HepG2 (cell line): ENCODE data around the gene COL13A1. TPM values are rescaled to one million over a fixed set of nuclear protein-coding genes. Genes with fewer than 3 reads are reported as not detected.

Experiments used
- ATAC-seq: fragments of 200-7000 bp; cut with Tn5 transposase; 3 replicates; pipeline ENCODE4 v1.9.1; 2020; ENCODE audit warnings: mild to moderate bottlenecking, moderate library complexity
- BruUV-seq: library from RNA; stranded (reverse); fragments of 400-500 nt; replicated peaks from 2 replicates; lab custom pipeline; 2021; lab: Mats Ljungman, UMichigan
- CTCF ChIA-PET: fragments of 300-600 bp; formaldehyde crosslinking; extraction: SDS; loops from one replicate; lab custom pipeline; 2021; ENCODE audit warnings: low total read pairs, inconsistent platforms, low intra/inter-chr PET ratio; lab: Yijun Ruan, JAX
- POLR2A ChIA-PET: fragments of 350-600 bp; sonication (Branson Sonifier 250); formaldehyde crosslinking; loops from one replicate; lab custom pipeline; 2020; ENCODE audit warnings: antibody characterized with exemption, inconsistent platforms; lab: Yijun Ruan, JAX
- DNase-seq: peaks from one replicate; pipeline ENCODE4 v3.0.0-alpha.2; 2015; ENCODE audit warnings: low spot score
- FAIRE-seq: peaks from 3 replicates; lab custom pipeline; 2011; peaks lifted over from hg19 to GRCh38; lab: Jason Lieb, UNC
- H2AFZ ChIP-seq: one replicate; pipeline ENCODE4 v1.6.1; 2011; ENCODE audit warnings: low read length, inconsistent platforms
- H3K27ac ChIP-seq: fragments of 300-600 bp; 3 replicates; pipeline ENCODE4 v1.8.0; 2011; ENCODE audit warnings: mixed run types, mild to moderate bottlenecking, mixed read lengths, low read length, inconsistent platforms; ENCODE audit not compliant: insufficient read depth; ENCODE audit errors: extremely low read length
- H3K27me3 ChIP-seq, 2 experiments: fragments of 200-600 bp in 1 of 2; 2 replicates in 1 of 2; 3 replicates in 1 of 2; pipeline versions ENCODE4 v1.6.0 to v1.8.0; 2011; ENCODE audit warnings: low read length in 2 of 2, mild to moderate bottlenecking in 2 of 2, moderate library complexity in 2 of 2, inconsistent platforms in 1 of 2; ENCODE audit not compliant: insufficient read depth in 2 of 2, control insufficient read depth in 1 of 2
- H3K36me3 ChIP-seq, 2 experiments: fragments of 200-600 bp in 1 of 2; replicated peaks in 1 of 2; 2 replicates in 1 of 2; 3 replicates in 1 of 2; pipeline versions ENCODE4 v1.5.1 to v1.8.0; 2011; ENCODE audit warnings: low read length in 2 of 2, inconsistent platforms in 1 of 2; ENCODE audit not compliant: insufficient read depth in 2 of 2, control insufficient read depth in 1 of 2
- H3K4me1 ChIP-seq: 2 replicates; pipeline ENCODE4 v1.5.1; 2012; ENCODE audit warnings: low read length, inconsistent platforms; ENCODE audit not compliant: insufficient read depth
- H3K4me2 ChIP-seq: 2 replicates; pipeline ENCODE4 v1.6.0; 2011; ENCODE audit warnings: low read depth, low read length, inconsistent platforms
- H3K4me3 ChIP-seq, 3 experiments: fragments of 200-600 bp in 1 of 3; sonication (generic), shearing (Covaris generic) in 1 of 3; replicated peaks in 1 of 3; 2 replicates each; pipeline ENCODE4 v1.5.1; 2011 to 2016; ENCODE audit warnings: low read length in 3 of 3, inconsistent platforms in 2 of 3, low read depth in 2 of 3, mild to moderate bottlenecking in 2 of 3, control low read depth in 1 of 3, mixed read lengths in 1 of 3; ENCODE audit not compliant: insufficient read depth in 1 of 3
- H3K79me2 ChIP-seq: one replicate; pipeline ENCODE4 v1.6.1; 2011; ENCODE audit warnings: low read length, inconsistent platforms; ENCODE audit not compliant: insufficient read depth
- H3K9ac ChIP-seq: 2 replicates; pipeline ENCODE4 v1.6.0; 2011; ENCODE audit warnings: mild to moderate bottlenecking, low read depth, low read length, inconsistent platforms; ENCODE audit not compliant: insufficient read depth
- H3K9me3 ChIP-seq: 2 replicates; pipeline ENCODE4 v1.5.1; 2012; ENCODE audit warnings: mild to moderate bottlenecking, low read length
- H4K20me1 ChIP-seq: 2 replicates; pipeline ENCODE4 v1.6.0; 2011; ENCODE audit warnings: inconsistent platforms, mild to moderate bottlenecking, low read length, moderate library complexity; ENCODE audit not compliant: insufficient read depth
- FOXA1 ChIP-seq, 2 experiments: fragments of 450-650 bp in 1 of 2; sonication (generic) in 1 of 2; formaldehyde crosslinking in 1 of 2; IDR thresholded peaks; 2 replicates each; pipeline versions ENCODE4 v1.4.0 to v1.6.1; 2016 to 2020; ENCODE audit warnings: missing genetic modification reagents in 1 of 2
- RORA ChIP-seq: sonication (generic); formaldehyde crosslinking; IDR thresholded peaks from 2 replicates; pipeline ENCODE4 v1.5.0; 2020; ENCODE audit warnings: mild to moderate bottlenecking, missing genetic modification reagents, moderate library complexity
- ZNF207 ChIP-seq: fragments of 450-650 bp; IDR thresholded peaks from 2 replicates; pipeline ENCODE4 v1.6.1; 2016; ENCODE audit warnings: antibody characterized with exemption, borderline replicate concordance
- ZNF598 ChIP-seq: sonication (generic); formaldehyde crosslinking; IDR thresholded peaks from 2 replicates; pipeline ENCODE4 v1.5.1; 2020; ENCODE audit warnings: mild to moderate bottlenecking, missing genetic modification reagents, borderline replicate concordance
- ZNF891 ChIP-seq: sonication (generic); formaldehyde crosslinking; IDR thresholded peaks from 2 replicates; pipeline ENCODE4 v1.5.0; 2020; ENCODE audit warnings: mild to moderate bottlenecking, missing genetic modification reagents
- WGBS: methylation state at CpG from one replicate; pipeline ENCODE4 v1.1.6; 2017; ENCODE audit warnings: low lambda C conversion rate; 5-methylcytosine and 5-hydroxymethylcytosine counted together
- in situ Hi-C: cut with HindIII; loops from 2 replicates; pipeline ENCODE4 v1.10.0; 2017; ENCODE audit warnings: low pct_unique_long_range_greater_than_20kb; ENCODE audit not compliant: extremely low pct_ligation_motif_present
- intact Hi-C: fragments of 100-400 bp; cut with micrococcal nuclease; formaldehyde crosslinking; loops from one replicate; pipeline ENCODE4 v1.10.0; 2022; ENCODE audit not compliant: unreplicated experiment
- polyA plus RNA-seq, 8 experiments: library from polyadenylated mRNA; depleted of rRNA in 3 of 8; stranded (reverse) in 7 of 8; unstranded in 1 of 8; fragments of >200 nt; fragmentation: Illumina TruSeq in 4 of 8; extraction: Trizol in 4 of 8; gene quantifications; 2 replicates each; pipeline versions ENCODE4 v1.2.1 to v1.2.3, GENCODE V29; 2011 to 2016; ENCODE audit warnings: low read depth in 4 of 8, missing spikeins in 1 of 8, mixed read lengths in 1 of 8; ENCODE audit not compliant: insufficient read depth in 1 of 8
- total RNA-seq, 5 experiments: library from RNA; depleted of rRNA; stranded (reverse); fragments of >200 nt; fragmentation: Illumina TruSeq; extraction: Trizol; gene quantifications; 2 replicates each; pipeline ENCODE4 v1.2.3, GENCODE V29; 2016; ENCODE audit warnings: low read depth in 1 of 5
- TF ChIP-seq, protein P1 (sequence below), 2 experiments: sonication (generic) in 1 of 2; formaldehyde crosslinking in 1 of 2; IDR thresholded peaks; 2 replicates each; pipeline versions ENCODE4 v1.4.0 to v1.6.1; 2016 to 2020; ENCODE audit warnings: borderline replicate concordance in 1 of 2, low read depth in 1 of 2, mild to moderate bottlenecking in 1 of 2, missing genetic modification reagents in 1 of 2
- TF ChIP-seq, protein P2 (sequence below): sonication (generic); formaldehyde crosslinking; IDR thresholded peaks from 2 replicates; pipeline ENCODE4 v1.4.0; 2020; ENCODE audit warnings: mild to moderate bottlenecking, missing genetic modification reagents
- TF ChIP-seq, protein P3 (sequence below): IDR thresholded peaks from 2 replicates; pipeline ENCODE4 v1.6.1; 2016; ENCODE audit warnings: missing biosample characterization, missing genetic modification reagents, low read depth
- TF ChIP-seq, protein P4 (sequence below): sonication (generic); formaldehyde crosslinking; IDR thresholded peaks from 2 replicates; pipeline ENCODE4 v1.5.1; 2020; ENCODE audit warnings: mild to moderate bottlenecking, missing genetic modification reagents, moderate library complexity
- TF ChIP-seq, protein P5 (sequence below): IDR thresholded peaks from 2 replicates; pipeline ENCODE4 v1.6.1; 2016
- TF ChIP-seq, protein P6 (sequence below): sonication (generic); formaldehyde crosslinking; IDR thresholded peaks from 2 replicates; pipeline ENCODE4 v1.8.0; 2022; ENCODE audit warnings: missing genetic modification reagents, low read depth, mild to moderate bottlenecking, borderline replicate concordance

COL13A1 gene
- total and polyA plus RNA-seq, 2 of the 13 experiments (the other 11 are each of a cell fraction or from before 2014, with no cell fraction given): 0.07 TPM; not detected in 1

DNA sequence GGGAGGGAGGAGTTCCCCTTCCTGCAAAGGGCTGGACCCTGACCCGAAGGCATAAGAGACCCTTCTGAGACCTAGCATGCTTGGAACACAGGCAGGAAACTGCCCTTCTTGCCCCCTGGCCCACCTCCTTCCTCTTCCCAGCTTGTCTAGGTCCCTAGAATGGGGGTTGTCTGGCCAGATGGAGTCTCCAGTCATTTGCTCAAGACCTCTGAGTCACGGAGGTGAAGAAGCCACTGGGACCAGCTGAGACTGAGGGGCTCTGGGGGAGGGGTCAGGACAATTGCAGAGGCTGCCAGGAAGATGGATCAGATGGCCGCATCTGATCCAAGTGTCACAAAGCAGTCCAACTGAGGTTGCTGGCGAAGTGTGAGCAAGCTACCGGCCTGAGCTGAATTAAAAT lies 46.2 kb downstream of the COL13A1 start:
- no peak overlapping the region for H3K9ac ChIP-seq
- in situ Hi-C loops (no loop called here), intact Hi-C loops (no loop called here)
- WGBS: 22% methylated on average over 5 of the region's 5 CpGs
- DNase-seq (no peak), ATAC-seq (no peak), FAIRE-seq (no peak)
- H3K4me3 ChIP-seq: no peak overlapping the region
- H3K9me3 ChIP-seq: no peaks in the 10 kb centered on the region
- no TSS peak for BruUV-seq
- H3K27me3 ChIP-seq: peaks cover 1 to 37% of the 10 kb centered on the region in 2 experiments
- no peak overlapping the region for H3K27ac ChIP-seq
- no peaks in the 10 kb centered on the region for H3K79me2 ChIP-seq
- ChIA-PET POLR2A (no interaction called here), CTCF (no interaction called here)
- no peak overlapping the region for H3K4me2 ChIP-seq
- H3K4me1 ChIP-seq: no peaks in the 10 kb centered on the region
- no peaks in the 10 kb centered on the region for H3K36me3 ChIP-seq
- no peaks in the 10 kb centered on the region for H4K20me1 ChIP-seq
- TF ChIP-seq FOXA1 (IDR thresholded peaks at IDR 0.05) (no peak), FOXA1 (CRISPR knock-in tag; IDR thresholded peaks at IDR 0.05) (no peak), ZNF598 (CRISPR knock-in tag) (no peak), RORA (no peak), ZNF891 (CRISPR knock-in tag) (no peak), ZNF207 (no peak)
- TF ChIP-seq, protein P1, sequence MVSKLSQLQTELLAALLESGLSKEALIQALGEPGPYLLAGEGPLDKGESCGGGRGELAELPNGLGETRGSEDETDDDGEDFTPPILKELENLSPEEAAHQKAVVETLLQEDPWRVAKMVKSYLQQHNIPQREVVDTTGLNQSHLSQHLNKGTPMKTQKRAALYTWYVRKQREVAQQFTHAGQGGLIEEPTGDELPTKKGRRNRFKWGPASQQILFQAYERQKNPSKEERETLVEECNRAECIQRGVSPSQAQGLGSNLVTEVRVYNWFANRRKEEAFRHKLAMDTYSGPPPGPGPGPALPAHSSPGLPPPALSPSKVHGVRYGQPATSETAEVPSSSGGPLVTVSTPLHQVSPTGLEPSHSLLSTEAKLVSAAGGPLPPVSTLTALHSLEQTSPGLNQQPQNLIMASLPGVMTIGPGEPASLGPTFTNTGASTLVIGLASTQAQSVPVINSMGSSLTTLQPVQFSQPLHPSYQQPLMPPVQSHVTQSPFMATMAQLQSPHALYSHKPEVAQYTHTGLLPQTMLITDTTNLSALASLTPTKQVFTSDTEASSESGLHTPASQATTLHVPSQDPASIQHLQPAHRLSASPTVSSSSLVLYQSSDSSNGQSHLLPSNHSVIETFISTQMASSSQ (IDR thresholded peaks at IDR 0.05; ENCODE audit: low read depth): no peak
- TF ChIP-seq, protein P1 (CRISPR knock-in tag; IDR thresholded peaks at IDR 0.05; ENCODE audit: borderline replicate concordance): no peak
- TF ChIP-seq, protein P2, sequence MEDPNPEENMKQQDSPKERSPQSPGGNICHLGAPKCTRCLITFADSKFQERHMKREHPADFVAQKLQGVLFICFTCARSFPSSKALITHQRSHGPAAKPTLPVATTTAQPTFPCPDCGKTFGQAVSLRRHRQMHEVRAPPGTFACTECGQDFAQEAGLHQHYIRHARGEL (CRISPR knock-in tag): no peak
- TF ChIP-seq, protein P3, sequence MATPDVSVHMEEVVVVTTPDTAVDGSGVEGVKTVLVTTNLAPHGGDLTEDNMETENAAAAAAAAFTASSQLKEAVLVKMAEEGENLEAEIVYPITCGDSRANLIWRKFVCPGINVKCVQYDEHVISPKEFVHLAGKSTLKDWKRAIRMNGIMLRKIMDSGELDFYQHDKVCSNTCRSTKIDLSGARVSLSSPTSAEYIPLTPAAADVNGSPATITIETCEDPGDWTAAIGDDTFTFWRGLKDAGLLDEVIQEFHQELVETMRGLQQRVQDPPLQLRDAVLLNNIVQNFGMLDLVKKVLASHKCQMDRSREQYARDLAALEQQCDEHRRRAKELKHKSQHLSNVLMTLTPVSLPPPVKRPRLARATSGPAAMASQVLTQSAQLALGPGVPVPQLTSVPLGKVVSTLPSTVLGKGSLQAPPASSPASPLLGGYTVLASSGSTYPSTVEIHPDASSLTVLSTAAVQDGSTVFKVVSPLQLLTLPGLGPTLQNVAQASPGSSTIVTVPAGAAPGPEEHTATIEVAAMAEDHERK (CRISPR knock-in tag): no peak
- TF ChIP-seq, protein P4, sequence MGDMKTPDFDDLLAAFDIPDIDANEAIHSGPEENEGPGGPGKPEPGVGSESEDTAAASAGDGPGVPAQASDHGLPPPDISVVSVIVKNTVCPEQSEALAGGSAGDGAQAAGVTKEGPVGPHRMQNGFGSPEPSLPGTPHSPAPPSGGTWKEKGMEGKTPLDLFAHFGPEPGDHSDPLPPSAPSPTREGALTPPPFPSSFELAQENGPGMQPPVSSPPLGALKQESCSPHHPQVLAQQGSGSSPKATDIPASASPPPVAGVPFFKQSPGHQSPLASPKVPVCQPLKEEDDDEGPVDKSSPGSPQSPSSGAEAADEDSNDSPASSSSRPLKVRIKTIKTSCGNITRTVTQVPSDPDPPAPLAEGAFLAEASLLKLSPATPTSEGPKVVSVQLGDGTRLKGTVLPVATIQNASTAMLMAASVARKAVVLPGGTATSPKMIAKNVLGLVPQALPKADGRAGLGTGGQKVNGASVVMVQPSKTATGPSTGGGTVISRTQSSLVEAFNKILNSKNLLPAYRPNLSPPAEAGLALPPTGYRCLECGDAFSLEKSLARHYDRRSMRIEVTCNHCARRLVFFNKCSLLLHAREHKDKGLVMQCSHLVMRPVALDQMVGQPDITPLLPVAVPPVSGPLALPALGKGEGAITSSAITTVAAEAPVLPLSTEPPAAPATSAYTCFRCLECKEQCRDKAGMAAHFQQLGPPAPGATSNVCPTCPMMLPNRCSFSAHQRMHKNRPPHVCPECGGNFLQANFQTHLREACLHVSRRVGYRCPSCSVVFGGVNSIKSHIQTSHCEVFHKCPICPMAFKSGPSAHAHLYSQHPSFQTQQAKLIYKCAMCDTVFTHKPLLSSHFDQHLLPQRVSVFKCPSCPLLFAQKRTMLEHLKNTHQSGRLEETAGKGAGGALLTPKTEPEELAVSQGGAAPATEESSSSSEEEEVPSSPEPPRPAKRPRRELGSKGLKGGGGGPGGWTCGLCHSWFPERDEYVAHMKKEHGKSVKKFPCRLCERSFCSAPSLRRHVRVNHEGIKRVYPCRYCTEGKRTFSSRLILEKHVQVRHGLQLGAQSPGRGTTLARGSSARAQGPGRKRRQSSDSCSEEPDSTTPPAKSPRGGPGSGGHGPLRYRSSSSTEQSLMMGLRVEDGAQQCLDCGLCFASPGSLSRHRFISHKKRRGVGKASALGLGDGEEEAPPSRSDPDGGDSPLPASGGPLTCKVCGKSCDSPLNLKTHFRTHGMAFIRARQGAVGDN (CRISPR knock-in tag): no peak
- TF ChIP-seq, protein P5, sequence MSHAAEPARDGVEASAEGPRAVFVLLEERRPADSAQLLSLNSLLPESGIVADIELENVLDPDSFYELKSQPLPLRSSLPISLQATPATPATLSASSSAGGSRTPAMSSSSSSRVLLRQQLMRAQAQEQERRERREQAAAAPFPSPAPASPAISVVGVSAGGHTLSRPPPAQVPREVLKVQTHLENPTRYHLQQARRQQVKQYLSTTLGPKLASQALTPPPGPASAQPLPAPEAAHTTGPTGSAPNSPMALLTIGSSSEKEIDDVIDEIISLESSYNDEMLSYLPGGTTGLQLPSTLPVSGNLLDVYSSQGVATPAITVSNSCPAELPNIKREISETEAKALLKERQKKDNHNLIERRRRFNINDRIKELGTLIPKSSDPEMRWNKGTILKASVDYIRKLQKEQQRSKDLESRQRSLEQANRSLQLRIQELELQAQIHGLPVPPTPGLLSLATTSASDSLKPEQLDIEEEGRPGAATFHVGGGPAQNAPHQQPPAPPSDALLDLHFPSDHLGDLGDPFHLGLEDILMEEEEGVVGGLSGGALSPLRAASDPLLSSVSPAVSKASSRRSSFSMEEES (CRISPR knock-in tag): no peak
- TF ChIP-seq, protein P6, sequence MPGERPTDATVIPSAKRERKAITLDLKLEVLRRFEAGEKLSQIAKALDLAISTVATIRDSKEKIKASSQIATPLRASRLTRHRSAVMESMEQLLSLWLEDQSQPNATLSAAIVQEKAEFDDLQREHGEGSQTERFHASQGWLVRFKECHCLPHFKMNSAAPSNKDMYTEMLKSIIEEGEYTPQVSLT: no peak
- no peak overlapping the region for H2AFZ ChIP-seq
